HG02870 (cell line): ENCODE measurements around the gene RASL12.
"Not testable (repeated sequence)": the region's sequence is repeated elsewhere in the genome, so short reads cannot be mapped to it uniquely, and the experiment has no call there.

Source experiments
- ATAC-seq: cut with Tn5 transposase; IDR thresholded peaks from one replicate; pipeline ENCODE4 v1.9.1; 2021; ENCODE audit warnings: mild to moderate bottlenecking, moderate library complexity; ENCODE audit not compliant: unreplicated experiment

Gene RASL12

DNA sequence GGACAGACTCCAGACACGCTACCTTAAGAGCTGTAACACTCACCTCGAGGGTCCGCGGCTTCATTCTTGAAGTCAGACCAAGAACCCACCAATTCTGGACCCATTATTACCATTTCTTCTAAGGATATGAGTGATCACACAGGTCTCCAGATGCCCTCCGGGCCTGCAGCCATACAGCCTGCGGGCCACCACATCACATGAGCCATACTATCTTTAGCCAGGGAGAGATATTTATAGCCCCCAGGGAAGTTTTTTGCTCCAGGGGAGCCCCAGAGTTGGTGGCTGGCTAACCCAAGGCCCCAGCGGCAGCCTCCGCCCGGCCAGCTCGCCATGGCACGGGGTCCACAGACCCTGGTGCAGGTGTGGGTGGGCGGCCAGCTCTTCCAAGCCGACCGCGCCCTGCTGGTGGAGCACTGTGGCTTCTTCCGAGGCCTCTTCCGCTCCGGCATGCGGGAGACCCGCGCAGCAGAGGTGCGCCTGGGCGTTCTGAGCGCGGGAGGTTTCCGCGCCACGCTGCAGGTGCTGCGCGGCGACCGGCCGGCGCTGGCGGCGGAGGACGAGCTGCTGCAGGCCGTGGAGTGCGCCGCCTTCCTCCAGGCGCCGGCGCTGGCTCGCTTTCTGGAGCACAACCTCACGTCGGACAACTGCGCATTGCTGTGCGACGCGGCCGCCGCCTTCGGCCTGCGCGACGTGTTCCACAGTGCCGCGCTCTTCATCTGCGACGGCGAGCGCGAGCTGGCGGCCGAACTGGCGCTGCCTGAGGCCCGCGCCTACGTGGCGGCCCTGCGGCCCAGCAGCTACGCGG lies 8.9 kb upstream of the RASL12 start, which contains the start of gene KBTBD13:
KBTBD13 (plus strand) TSS at position 261 of the 805 bp plus-strand sequence; CDS start at position 331, 70 bp downstream.
- no peak for ATAC-seq

DNA sequence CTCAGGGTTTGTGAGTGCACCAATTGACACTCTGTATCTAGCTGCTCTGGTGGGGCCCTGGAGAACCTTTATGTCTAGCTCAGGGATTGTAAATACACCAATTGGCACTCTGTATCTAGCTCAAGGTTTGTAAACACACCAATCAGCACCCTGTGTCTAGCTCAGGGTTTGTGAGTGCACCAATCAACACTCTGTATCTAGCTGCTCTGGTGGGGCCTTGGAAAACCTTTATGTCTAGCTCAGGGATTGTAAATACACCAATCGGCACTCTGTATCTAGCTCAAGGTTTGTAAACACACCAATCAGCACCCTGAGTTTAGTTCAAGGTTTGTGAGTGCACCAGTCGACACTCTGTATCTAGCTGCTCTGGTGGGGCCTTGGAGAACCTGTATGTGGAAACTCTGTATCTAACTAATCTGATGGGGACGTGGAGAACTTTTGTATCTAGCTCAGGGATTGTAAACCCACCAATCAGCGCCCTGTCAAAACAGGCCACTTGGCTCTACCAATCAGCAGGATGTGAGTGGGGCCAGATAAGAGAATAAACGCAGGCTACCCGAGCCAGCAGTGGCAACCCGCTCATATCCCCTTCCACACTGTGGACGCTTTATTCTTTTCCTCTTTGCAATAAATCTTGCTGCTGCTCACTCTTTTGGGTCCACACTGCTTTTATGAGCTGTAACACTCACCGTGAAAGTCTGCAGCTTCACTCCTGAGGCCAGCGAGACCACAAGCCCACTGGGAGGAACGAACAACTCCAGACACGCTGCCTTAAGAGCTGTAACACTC lies 8.0 kb upstream of the RASL12 start:
- ATAC-seq, result not testable (repeated sequence)

DNA sequence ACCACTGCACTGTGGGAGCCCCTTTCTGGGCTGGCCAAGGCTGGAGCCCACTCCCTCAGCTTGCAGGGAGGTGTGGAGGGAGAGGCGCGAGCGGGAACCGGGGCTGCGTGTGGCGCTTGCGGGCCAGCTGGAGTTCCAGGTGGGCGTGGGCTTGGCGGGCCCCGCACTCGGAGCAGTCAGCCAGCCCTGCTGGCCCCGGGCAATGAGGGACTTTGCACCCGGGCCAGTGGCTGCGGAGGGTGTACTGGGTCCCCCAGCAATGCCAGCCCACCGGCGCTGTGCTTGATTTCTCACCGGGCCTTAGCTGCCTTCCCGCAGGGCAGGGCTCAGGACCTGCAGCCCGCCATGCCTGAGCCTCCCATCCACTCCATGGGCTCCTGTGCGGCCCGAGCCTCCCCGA lies 7.2 kb upstream of the RASL12 start:
- not testable (repeated sequence) for ATAC-seq

DNA sequence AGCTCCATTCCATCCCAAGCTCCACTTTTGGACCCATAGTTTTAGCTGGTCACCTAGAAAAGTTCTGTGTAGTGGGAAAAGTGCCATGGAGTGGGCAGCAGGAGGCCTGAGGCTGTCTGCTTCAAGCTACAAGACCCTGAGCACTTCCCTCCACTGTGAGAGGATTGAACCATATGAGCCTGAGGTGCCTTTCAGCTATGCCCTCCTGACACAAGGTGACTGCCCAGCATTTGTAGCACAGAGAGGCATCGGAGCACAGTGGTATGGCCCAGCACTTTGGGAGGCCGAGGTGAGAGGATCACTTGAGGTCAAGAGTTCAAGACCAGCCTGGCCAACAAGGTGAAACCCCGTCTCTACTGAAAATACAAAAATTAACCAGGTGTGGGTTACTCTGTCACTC lies 4.8 kb upstream of the RASL12 start:
- ATAC-seq, result no peak

DNA sequence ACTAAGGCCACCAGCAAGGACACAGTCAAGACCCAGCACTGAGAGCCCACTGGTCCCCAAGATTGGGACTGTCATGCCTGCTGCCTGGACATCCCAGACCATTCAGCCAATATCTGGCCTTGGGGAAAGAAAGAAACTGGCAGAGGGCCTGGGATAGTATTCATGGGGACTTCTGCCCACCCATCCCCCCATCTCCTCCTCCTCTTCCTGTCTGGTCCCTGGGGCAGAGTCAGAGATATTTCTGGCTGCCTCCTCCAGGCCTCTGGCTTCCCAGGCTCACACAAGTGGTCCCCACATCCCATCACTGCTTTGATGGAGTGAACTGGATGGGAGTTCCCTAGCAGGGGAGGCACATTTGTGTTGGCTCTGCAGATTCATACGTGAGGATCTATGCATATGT lies 4.2 kb upstream of the RASL12 start:
- ATAC-seq, result no peak

DNA sequence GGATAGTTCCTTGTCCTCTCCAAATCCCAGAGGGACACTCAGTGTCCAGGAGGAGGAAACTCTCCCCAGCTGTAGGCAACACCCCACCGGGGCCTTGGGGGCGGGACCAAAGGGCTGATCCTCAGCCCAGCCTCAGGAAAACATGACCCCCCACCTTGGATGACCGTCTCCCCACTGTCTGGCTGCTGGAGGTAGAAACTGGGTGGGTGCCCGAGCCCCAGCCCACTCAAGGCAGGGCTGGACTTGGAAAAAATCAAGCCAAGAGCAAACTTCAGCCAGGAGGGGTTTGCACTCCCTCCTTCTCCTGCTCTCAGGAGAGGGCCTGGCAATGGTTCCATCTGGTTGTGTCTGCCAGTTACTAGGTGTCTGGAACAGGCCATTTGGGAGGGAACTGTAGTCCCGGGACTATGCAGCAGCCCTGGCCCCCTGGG lies 3.6 kb upstream of the RASL12 start:
- ATAC-seq, result no peak

DNA sequence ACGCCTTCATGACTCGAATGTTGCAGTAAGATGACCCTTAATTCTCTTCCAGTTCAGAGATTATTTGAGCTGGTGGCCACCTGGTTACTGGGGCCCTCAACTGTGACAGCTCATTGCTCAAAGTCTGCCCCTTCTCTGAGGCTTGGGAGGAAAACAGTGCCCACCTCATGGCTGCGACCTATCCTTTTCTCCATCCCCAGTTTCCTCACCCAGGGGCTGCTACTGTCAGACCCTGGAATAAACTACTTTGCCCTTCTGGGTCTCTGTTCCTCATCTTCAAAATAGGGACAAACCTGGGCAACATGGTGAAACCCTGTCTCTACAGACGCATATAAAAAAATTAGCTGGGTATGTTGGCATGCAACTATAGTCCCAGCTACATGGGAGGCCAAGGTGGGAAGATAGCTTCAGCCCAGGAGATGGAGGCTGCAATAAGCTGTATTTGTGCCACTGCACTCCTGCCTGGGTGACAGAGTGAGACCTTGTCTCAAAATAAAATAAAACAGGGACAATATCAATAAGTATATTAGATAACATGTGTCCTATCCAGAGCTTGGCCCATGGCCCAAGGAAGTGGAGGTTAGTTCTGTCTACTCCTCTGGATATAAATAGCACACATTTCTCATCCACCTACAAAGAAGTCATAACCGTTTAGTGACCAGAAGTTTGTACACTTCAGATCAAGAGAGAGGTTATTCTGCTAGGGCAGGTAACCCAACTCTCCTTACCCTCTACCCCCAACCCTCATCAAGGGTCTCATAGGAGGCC lies 2.2 kb upstream of the RASL12 start:
- ATAC-seq, result no peak

DNA sequence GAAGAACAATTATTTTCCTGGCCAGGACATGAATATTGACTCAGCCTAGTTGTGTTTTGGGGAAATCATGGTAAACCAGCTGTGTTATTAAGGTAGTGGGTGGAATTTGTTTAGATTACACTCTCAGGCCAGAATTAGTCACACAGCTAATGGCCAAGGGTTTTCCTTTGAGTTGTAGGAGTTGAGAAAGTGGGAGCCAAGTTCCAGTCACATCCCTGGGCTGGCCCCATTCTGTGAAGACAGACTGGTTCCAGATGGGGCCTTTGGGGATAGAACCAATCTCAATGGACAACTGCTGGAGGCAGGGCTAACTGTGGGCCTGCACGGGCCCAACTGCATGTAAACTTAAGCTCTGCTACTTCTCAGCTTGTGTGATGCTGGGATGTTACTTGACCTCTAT lies 1.4 kb upstream of the RASL12 start:
- ATAC-seq, result no peak

DNA sequence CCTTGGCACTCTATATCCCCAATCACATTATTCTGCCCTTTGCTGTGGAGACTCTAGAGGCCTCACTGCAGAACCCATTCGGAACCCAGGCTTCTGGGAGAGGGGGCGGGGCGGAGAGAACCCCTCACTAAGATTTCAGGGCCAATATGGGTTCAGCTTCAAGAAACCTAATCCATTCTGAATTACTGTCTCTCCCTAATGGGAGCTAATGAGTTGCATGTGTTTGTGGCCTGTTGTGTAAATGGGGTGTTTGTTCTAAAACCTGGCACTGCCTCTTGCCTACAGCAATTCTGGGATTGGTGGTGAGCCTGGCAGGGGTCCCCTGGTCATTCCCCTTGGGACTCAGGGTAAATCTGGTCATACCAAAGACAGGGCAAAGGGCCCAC lies 605 bp upstream of the RASL12 start:
- no peak for ATAC-seq

DNA sequence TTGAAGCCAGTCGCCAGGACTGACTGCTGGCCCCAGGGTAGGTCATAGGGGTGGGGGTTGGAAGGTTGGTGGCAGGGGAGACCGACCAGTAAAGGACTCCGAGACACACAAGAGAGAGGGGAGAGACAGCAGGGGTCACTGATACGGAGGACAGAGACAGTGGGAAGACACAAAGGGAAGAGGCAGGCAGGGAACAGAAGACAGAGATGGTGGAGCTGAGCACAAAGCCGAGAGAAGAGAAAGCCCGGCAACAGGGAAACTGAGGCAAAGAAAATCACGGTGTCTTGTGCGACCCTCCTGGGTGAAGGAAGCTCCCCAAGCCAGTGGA lies 510 bp downstream of the RASL12 start:
- no peak for ATAC-seq

DNA sequence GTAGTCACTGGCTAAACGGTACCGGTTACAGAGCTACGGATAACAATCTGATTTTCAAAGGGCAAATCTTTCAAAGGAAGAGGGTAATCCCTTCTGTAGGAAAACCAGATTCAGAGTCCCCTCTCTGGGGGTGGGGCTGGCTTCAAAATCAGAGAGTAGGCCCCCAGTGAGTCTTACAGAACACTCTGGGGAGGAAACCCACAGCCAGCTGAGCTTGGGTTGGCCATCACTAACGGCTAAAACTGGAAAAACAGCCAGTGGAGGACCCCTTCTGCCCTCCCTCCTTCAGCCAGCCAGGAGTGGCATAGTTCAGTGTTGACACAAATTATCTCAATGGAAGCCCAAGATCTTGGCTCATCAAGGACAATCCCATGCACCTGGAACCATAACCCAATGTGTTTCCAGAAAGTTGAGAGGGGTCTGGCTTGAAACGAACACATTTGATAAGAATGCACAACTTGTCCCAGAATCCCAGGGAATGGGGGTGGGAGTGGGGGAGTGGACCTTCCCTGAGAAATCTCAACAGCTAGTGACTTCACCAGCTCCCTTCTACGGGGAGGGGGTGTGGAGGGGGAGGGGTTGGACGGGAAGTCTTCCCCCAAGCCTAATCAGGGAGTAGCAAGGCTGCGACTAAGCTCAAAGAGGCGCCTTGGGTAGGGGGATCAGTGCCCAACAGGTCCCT lies 1.0 kb downstream of the RASL12 start:
- ATAC-seq, result no peak

DNA sequence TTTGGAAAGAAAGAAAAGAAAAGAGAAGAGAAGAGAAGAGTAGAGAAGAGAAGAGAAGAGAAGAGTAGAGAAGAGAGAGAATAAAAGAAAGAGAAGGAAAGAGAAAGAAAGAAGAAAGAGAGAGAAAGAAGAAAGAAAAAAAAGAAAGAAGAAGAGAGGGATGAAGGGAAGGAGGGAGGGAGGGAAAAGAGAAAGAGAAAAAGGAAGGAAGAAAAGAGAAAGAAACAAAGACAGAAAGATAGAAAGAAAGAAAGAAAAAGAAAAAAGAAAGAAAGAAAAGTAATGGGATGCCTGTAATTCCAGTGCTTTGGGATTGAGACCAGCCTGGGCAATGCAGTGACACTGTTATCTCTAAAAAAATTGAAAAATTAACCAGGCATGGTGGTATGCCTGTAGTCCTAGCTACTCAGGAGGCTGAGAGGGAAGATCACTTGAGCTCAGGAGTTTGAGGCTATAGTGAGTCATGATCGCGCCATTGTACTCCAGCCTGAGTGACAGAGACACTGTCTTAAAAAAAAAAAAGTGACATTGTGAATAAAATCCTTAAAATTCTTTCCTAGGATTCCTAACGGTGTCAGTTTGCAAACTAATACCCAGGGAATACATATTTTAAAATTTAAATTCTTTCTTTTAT lies 1.7 kb downstream of the RASL12 start:
- ATAC-seq, result no peak

DNA sequence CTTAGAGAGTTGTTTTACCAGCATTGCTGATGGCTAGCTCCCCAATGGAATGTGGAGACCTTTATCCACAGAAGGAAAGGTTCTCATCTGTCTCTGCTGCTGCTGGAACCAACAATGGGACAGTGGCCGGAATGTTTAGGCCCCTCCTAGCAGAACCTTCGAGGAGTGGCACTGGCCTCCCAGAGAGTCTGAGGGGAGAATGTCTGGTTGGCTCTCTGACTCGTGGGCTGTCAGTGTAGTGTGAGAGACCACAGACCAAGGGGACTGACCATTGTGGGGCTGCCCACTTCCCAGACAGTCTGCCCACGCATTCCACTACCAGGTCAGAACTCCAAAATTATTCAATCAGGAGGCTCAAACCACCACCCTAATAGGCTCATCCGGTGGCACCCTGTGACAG lies 5.1 kb downstream of the RASL12 start:
- no peak for ATAC-seq

DNA sequence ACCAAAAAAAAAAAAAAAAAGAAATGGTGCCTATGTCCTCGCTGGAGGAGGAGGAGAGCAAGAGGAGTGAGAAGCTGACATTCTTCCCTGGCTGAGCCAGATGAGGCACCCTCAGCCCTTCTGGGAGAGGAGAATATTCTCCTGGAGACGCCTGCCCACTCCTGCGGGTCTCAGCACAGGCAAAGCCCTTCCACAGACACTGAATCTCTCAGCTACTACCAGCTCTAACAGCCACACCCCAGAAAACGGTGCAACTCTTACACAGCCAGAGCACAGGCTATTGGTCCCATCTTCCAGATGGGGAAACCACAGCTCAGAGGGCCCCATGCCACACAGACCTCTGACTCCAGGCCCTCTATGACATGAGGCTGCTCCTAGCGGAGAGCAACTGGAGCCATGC lies 5.7 kb downstream of the RASL12 start:
- no peak for ATAC-seq

DNA sequence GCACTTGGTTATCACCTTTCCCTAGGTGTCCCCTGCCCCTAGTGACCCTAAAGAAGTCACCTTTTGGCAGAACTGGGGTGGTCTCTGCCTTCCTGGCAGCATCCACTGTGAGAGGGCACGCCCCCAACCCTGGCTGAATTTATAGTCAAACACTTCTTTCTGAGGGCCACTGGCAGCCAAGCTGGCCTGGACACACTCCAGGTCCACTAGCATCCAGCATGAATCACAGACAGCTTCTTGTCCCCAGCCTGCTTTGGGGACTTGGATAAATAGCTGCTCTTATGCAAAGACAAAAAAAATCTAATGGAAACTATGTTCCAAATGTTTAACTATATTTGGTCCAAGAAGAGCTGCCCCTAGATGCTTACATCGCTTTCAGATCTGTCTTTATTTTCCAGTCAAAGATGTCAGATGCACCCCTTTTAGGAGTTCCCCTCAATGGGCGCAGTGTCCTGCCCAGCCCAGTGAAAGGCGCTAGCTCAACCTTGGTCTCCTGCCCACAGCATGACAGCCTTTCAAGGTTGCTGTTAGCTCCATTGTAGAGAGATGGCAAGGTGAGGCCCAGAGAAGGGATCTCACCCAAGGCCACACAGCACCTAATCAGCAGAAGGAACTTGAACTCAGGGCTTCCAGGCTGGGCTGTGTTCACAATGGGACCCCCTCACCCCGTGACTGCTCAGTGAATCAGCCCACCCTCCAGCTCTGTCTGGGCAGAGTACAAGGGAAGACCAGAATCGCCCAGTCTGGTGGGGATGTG lies 7.0 kb downstream of the RASL12 start:
- ATAC-seq, result no peak

DNA sequence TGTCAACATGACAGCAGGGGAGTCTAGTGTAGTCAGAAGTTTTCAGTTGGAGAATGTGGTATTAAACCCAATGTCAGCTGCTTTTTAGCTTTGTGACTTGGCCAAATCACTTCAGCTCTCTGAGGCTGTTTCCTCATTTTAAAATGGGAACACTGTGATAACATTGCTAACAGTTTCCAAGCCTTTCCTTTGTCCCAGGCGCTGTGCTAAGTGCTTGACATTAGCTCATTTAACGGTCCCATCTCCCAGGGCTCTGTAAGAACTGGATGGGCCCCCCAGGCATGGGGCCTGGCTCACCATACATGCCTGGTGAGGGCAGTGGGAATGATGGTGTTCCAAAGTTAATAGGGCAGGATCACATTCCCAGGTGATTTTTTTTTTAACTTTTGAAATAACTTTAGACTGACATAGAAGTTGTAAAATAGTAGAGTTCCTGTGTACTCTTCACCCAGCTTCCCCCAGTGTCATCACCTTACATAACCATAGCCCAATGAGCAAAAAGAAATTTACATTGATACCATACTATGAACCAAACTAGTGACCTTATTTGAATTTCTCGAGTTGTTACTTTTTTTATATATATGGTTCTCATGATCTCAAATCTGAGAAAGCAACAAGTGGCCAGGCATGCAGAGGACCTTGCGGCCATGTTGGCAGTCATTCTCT lies 7.7 kb downstream of the RASL12 start:
- no peak for ATAC-seq

DNA sequence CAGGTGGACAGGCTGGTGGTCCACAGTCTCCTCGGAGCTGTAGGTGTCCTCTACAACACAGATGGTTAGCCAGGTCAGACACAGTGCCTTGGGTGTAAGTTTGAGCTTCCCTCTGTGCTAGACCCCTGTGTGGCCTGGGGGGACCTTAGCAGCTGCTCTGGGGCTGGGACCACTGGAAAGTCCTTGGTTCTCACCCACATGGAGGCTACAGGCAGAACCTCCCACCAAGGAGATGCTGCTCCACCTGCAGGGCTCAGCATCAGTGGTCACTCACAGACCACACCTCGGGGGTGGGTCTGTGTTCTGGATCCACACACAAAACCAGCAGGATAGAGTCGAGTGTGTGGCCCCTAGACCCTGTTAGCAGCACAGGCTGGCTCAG lies 8.4 kb downstream of the RASL12 start:
- no peak for ATAC-seq

DNA sequence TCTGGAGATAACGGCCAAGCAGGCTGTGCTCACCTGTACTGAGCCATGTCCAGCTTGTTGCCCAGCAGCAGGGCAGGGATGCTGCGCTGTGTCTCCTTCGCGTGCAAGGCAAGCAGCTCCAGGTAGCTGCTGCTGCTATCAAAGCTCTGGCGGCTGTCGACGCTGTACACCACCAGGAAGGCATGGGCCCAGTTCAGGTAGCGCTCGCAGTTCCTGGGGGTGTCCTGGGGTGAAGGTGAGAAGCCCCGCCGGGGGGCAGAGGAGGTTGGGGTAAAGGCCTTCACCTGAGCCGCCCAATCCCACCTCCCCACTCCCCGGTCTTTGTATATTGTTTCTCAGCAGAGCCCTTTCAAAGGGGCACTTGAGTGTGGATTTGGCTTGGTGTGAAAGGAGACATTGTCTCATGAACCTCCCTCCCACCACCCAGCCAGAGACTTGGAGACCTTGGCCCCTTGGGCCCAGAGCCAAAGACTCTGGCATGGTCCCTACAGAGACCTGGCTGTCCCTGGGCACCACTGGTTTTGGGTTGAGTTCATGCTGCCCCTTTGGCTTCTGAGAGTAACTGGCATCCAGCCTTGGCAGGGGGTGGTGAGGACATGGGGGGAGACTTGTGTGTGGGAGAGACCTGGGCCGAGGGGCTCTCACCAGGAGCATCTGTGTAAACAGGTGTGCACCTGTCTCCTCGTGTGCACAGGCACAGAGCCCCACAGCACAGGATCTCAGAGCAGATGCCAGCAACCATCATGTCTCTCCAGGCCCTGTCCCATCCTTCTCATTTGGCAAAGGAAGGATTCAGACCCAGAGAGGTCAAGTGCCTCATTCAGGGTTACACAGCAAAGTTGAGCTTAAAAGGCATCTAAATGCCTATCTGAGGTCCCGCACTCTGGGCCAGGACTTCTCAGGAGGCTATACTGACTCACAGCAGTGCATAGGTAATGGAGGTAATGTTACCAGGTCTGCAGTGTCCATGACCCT lies 9.1 kb downstream of the RASL12 start:
- ATAC-seq, result no peak
